Measurements from ENCODE around the gene CNOT10.

Gene CNOT10

DNA sequence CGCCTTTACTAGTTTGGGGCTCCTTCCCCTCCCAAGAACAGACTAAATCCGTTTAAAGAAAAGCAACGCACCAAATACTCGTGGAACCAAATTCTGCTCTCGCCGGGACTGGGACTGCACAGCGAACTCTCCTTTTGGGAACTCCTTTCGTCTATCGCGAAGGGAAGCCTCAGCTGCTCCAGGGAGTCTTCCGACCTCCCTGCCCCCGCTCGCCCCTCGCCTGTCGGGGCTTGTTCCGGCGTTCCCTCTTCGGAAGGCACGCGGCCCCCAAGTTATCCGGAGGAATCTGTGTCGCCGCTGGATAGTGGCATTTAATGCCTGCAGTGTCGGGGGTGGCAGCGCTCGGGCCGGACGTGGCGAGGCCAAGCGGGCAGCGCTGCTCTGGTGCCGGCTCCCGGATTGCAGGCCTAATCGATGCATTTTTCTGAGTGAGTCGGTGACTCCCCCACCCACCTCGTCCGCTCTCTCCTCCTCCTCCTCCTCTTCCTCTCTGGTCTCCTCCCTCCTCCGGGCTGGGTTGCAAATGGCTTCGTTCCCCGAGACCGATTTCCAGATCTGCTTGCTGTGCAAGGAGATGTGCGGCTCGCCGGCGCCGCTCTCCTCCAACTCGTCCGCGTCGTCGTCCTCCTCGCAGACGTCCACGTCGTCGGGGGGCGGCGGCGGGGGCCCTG is 132.7 kb downstream of the CNOT10 start, which contains the start of gene TRIM71:
Gene TRIM71, plus strand, starts transcription at position 440 of the 671 bp plus-strand sequence. Its CDS starts 84 bp downstream, at position 524.
- no peak for DNase-seq (ENCODE audit: low read depth)

DNA sequence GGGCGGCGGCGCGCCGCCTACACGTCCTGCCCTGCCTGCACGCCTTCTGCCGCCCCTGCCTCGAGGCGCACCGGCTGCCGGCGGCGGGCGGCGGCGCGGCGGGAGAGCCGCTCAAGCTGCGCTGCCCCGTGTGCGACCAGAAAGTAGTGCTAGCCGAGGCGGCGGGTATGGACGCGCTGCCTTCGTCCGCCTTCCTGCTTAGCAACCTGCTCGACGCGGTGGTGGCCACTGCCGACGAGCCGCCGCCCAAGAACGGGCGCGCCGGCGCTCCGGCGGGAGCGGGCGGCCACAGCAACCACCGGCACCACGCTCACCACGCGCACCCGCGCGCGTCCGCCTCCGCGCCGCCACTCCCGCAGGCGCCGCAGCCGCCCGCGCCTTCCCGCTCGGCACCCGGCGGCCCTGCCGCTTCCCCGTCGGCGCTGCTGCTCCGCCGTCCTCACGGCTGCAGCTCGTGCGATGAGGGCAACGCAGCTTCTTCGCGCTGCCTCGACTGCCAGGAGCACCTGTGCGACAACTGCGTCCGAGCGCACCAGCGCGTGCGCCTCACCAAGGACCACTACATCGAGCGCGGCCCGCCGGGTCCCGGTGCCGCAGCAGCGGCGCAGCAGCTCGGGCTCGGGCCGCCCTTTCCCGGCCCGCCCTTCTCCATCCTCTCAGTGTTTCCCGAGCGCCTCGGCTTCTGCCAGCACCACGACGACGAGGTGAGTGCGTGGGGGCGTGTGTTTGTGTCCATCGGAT is 133.4 kb downstream of the CNOT10 start:
- DNase-seq (ENCODE audit: low read depth): no peak

DNA sequence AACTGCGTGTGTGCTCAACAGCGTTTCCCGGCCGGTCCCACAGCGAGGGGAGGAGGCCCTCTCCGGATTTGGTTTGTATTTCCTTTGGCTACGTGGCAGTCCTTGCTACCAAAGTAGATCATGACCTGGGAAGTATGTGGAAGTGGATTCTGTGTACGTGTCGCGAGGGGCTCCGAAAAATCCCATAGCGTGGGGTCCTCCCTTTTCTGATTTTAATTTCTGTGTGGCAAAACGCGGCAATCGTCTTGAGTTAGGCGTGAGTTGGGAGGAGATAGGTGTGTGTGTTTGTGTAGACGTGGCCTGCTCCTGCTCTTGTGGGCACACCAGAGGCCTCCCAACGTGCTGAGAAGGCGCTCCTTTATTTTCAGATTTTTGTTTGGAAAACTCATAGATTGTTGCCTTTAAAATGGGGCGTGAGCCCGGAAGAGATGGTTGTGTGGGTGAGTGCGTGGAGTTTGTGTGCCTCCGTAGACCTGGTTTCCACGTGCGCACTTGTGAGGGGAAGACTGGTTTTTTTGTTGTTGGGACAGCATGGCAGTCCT is 134.1 kb downstream of the CNOT10 start:
- DNase-seq (ENCODE audit: low read depth): no peak

DNA sequence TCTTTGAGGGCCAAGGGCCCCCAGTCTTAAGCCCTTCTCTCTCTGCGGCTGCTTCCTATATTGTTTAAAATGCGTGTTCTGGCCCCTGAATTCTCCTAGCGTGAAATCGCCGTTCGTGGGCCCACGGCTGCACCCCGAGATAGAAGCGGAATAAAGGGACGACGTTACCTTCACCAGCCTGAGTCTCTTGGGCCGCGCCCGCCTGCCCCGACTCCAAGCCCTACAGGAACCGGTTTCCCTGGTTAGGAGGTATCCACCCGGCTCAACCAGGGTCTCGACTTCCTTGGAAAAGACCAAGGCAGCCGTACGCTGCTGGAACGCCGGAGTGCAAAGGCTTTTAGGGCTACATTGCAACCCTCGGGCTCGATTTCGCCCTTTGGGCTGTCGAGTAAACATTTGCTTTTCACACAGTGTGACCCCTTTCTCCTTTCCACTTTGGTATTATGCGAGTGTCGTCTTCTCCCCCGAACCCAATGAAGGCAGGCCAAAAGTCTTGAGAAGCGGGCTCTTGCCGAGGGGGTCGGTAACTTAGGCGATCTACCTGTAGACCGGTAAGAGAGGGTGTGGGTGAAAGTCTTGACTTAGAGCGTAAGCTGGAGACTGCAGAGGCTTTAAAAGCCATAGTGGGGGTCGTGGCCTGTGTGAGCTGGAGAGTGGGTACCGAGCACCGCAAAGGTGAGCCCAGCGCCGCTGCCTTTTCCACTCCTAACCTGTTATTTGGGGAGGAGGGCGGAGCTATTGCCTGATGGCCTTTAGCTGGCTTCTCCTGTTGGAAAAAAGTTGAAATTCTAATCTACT is 134.8 kb downstream of the CNOT10 start:
- no peak for DNase-seq (ENCODE audit: low read depth)

DNA sequence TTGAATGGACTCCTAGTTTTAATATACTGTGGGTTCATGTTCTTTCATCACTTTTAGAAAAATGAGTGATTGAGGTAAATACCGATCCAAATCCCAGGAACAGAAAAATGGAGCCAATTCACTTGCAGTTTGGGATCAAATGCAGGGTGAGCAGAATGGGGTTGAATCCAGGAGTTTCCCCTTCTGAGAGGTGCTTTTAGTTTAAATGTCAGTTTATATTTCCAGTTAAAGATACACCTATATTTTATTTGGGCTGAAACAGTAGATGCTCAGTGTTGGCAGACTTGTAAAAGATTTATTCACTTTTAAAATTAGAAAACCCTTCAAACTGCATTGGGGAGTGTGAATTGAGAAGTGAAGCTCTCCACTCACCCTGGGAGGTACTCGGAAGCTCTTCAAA is 135.4 kb downstream of the CNOT10 start:
- no peak for DNase-seq (ENCODE audit: low read depth)

DNA sequence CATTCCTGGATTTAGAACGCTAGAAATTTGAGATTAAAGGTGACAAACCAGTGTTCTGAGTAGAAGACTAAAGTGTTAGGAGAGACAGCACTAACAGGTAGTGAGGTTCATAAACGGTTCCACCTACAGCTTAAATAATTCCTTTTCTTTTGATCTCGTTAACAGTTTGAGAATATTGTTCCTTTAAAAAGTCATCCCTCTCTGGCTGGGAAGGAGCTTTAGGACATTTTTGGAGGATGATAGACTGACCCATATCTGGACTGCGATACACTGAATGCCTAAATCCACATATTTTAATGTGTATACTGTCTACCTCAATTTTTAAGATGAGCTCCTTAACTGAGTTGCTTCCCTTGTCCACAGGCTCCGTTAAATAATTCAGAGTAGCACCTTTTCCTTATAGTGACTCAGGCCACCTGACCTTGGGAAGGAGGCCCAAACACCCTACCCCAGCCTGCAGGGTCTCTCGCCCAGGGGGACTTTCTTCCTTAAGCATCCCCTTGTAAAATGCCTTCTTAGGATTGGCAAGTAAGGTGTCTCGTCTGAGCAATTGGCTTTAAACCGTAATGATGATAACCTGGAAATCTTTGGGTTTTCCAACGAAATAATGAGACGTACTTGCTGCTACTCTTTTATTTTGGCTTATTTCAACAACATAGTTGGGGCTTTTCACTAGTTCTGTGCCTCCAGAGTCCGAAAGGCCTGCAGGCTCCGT is 136.1 kb downstream of the CNOT10 start:
- no peak for DNase-seq (ENCODE audit: low read depth)

DNA sequence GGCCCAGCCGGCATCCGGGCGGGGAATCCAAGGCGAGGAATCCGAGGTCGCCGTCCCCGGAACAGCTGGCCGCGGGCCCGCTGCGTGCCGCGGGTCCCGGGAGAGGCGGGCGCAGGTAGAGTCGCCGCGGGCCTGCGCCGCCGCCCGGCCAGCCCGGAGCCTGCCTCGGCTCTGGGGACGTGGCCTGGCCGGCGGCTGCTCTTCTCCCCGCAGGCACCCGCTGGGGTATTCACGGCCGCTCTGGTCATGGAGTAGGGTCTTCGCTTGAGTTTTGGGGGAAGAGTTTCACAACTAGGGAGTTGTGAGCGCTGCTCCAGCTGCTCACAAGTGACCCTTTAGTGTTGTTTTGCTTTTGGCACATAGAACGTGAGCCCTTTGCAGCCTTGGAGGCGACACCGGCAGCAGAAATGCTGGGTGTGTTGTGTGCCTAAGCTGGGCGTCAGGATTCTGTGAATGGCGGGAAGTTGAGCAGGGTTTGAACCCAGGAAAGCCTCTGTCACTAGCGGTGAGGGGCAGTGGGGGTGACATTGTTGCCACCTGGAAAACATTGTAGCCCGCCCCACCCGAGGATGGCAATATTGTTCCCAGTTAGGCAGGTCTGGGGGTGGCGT is 136.8 kb downstream of the CNOT10 start:
- DNase-seq (ENCODE audit: low read depth): no peak

DNA sequence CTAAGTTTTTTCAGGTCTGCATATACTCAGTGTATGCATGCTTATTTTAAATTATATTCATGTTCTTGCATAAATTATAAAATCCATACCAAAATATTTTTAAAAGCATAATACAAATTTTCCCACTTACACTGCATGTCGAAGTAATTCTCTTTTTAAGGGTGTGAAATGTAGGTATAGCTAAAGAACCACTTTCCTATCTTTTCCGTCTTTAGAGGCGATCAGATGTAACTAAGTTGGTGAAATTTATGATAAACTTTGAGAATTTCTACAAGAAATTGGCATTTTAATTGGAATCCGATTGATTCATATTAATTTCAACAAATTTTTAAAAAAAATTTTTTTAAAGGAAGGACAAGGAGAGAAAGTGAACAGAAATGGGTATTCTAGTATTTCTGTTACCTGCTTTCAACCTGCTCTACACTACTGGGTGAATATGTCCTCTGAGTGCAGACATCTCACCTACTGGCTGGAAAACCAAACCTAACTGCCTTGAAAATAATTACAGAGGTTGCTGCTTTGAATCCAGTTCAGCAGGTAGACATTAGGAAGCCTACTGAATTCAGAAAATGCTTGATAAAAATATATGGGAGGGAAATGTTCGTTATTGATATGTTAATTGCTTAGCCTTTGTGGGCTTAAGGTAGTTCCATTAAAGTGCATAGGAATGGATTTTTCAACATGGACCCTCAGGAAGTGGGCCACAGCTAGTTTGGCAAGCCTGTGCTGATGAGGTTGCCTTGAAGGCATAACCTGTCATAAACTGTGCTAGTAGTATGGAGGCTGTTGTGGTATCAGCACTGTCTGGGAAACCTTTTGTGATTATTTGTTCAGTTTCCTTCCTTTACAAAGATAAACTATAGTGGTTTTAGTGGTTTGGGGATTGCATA is 137.9 kb downstream of the CNOT10 start:
- no peak for DNase-seq (ENCODE audit: low read depth)
